GM18951 (cell line): Measurements from ENCODE around the gene ZNF783.
"Not testable (repeated sequence)": the region's sequence is repeated elsewhere in the genome, so short reads cannot be mapped to it uniquely, and the experiment has no call there.

Experiments
- POLR2A ChIP-seq: IDR thresholded peaks from 4 replicates; pipeline ENCODE4 v1.6.1; 2011; ENCODE audit warnings: mild to moderate bottlenecking; ENCODE audit not compliant: insufficient read length, insufficient read depth; ENCODE audit errors: extremely low read depth
- in situ Hi-C: fragments of 300-500 bp; cut with MboI; formaldehyde crosslinking; loops from one replicate; pipeline ENCODE4 v1.12.0; 2022; ENCODE audit warnings: low sequenced_read_pairs, mixed read lengths, inconsistent platforms; ENCODE audit not compliant: unreplicated experiment

ZNF783 gene

GRCh38 chr7:149306854-149307253 is 44.9 kb downstream of the ZNF783 start:
- in situ Hi-C loops, result no loop called here
- no peak for TF ChIP-seq POLR2A

- no peak for TF ChIP-seq POLR2A
- in situ Hi-C loops, result no loop called here
Observed at GRCh38 chr7:149307775-149308501, 45.9 kb downstream of the ZNF783 start.

GRCh38 chr7:149310113-149310836 is 48.3 kb downstream of the ZNF783 start:
- no peak for TF ChIP-seq POLR2A
- in situ Hi-C loops, result no loop called here

GRCh38 chr7:149310990-149311573 is 49.1 kb downstream of the ZNF783 start:
- TF ChIP-seq POLR2A, result no peak
- in situ Hi-C loops, result no loop called here

- no peak for TF ChIP-seq POLR2A
- in situ Hi-C loops, result no loop called here
Observed at GRCh38 chr7:149313981-149314380, 52.0 kb downstream of the ZNF783 start.

- in situ Hi-C loops, result no loop called here
- no peak for TF ChIP-seq POLR2A
Observed at GRCh38 chr7:149316606-149317005, 54.6 kb downstream of the ZNF783 start.

- in situ Hi-C loops, result no loop called here
- no peak for TF ChIP-seq POLR2A
Observed at GRCh38 chr7:149317496-149317895, 55.5 kb downstream of the ZNF783 start.

GRCh38 chr7:149317986-149318672 is 56.1 kb downstream of the ZNF783 start:
- no peak for TF ChIP-seq POLR2A
- in situ Hi-C loops, result no loop called here

GRCh38 chr7:149319376-149319775 is 57.4 kb downstream of the ZNF783 start:
- in situ Hi-C loops, result no loop called here
- TF ChIP-seq POLR2A, result no peak

- in situ Hi-C loops, result no loop called here
- TF ChIP-seq POLR2A, result no peak
Observed at GRCh38 chr7:149320313-149321124, 58.5 kb downstream of the ZNF783 start.

- in situ Hi-C loops, result not testable (repeated sequence)
Observed at GRCh38 chr7:149321125-149321905, 59.3 kb downstream of the ZNF783 start.

GRCh38 chr7:149321978-149322541 is 60.1 kb downstream of the ZNF783 start:
- in situ Hi-C loops, result no loop called here
- TF ChIP-seq POLR2A, result no peak
